Middle frontal gyrus (tissue), 1 donor: Measurements from ENCODE around the gene LCMT1.
A peak's percentile ranks its signal among the peaks of the same experiment; 100 is the strongest.
"Not testable (repeated sequence)": the region's sequence is repeated elsewhere in the genome, so short reads cannot be mapped to it uniquely, and the experiment has no call there.

ENCODE experiments used
- DNase-seq: peaks from one replicate; pipeline ENCODE4 v3.0.0-alpha.2; 2015; ENCODE audit warnings: low spot score; ENCODE audit errors: extremely low spot score

The LCMT1 gene

DNA sequence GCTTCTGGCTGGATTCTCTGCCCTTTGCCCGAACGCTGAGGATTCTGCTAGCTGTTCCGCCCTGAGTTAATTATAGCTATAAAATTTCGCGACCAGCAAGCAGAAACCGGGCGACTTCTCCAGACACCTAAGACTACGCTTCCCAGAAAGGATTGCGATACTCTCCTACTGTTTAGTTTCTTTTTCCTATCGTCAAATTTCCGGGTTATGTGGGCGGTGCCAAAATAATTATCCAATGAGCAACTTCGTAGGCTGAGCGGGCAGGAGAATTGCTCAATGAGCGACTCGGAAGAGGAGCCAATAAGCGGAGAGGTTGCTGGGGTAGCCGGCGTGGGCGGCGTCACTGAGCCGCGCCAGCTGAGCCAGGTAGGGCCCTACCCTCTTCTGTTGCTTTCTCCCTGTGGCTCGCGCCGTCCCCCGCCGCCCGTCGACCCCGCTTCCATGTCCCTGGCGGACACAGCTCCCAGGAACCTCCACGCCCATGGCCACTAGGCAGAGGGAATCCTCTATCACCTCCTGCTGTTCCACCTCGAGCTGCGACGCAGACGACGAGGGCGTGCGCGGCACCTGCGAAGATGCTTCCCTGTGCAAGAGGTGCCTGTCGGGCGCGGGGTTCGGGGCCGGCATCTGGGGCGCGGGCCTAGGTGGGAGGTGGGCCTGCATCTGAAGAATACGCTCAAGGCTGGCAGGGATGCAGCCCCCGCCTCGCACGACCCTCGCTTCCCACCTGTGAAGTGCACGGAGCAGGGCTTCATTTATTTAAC is at the start of gene LCMT1:
TSS of gene LCMT1 (plus strand) at position 340 of the 764 bp plus-strand sequence. CDS start at position 482, 142 bp downstream.
- peak; percentile 97 for DNase-seq

DNA sequence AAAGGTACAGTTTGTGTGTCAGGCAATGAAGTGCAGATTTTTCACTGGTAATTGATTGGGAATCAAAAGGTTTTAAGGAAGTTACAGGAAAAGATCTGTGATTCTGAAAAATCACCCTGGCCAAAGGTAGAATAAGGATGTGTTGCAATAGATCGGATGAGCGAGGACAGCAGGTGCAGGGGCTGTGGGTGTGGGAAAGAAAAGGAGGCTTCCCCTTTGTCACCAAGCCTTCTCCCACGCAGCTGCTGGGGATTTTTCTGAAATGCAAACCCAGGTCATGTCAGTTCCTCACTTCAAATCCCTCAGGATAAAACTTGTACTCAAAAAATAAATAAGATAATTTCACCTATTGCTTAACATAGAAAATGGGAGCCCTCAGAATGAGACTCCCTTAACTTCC is 48.4 kb upstream of the LCMT1 start:
- DNase-seq: no peak

DNA sequence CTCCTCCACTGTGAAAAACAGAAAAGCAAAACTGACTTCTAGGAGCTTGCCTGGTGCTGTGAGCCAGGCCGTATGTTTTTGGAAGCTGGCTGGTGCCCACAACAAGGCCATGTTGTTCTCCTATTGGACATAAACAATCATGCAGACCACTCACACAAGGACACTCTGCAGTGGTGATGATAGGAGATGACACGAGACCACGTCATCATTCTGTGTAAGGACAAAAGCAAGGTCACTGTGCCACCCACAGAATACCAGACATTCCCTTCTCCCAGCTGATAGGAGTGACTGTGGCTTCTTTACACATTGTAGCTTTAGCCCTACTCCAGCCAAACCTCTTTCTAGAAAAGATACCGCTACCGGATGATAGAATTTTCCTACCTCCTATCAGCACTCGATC is 47.7 kb upstream of the LCMT1 start:
- DNase-seq: no peak

DNA sequence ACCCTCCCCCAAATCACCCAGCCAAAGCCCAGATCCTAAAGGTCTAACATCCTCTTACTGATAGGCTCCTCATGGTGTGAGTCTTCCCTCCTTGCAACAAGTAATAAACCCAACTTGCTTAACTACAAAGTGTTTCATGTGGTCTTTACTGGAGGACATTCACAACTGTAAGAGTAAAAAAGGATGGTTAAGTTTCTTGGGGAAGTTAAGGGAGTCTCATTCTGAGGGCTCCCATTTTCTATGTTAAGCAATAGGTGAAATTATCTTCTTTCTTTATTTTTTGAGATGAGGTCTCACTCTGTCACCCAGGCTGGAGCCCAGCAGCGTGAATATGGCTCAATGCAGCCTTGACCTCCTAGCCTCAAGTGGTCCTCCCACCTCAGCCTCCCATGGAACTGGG is 47.3 kb upstream of the LCMT1 start:
- not testable (repeated sequence) for DNase-seq

DNA sequence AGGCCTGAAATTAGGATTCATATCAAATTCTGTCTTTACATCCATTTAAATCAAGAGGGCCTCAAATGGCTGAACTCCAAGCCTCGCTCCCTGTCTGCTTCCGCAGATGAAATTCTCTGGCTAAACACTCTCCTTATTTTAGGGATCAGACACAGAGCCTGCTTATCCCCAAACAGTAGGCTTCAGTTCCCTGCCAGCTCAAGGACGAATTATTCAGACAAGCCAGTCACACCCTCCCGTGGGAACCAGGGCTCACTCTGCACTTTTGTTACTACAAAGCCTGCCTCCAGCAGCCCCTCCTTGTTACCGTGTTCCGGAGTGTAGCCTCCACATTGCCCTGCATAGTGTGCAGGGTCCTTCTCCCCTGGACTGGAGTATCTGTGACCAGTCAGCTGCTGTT is 46.6 kb upstream of the LCMT1 start:
- no peak for DNase-seq

DNA sequence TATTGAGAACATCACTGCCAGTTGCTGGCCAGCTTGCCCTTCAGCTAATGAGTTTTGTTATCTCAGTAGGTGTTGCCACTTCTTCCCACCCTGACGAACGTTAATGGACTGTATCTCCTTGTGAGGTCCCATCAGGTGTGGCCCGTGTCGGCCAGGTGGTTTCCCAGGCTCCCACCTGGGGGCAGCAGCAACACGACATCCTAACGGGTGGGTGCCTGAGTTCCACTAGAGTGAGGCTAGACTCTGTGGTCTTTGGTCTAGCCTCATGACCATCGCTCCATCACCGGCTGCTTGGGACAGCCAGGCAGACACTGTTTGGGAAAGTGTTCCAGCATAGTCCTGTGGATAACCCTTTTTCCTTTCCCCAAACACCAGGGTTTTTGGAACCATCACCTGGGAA is 45.6 kb upstream of the LCMT1 start:
- no peak for DNase-seq

DNA sequence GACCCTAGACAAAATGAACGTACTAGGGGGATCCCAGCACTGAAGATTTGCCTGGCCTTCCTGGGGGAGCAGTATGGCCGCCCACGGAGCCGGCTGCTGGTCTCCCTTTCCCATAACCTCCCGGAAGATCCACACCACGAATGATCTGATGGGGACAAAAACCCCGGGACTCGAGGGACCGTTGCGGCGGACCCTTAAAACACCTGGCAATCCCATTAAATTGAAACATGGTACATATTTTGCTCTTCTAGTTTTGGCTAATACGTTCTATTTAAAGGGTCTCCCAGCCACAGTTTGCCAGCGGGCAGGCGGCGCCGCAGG is 45.2 kb upstream of the LCMT1 start:
- no peak for DNase-seq

DNA sequence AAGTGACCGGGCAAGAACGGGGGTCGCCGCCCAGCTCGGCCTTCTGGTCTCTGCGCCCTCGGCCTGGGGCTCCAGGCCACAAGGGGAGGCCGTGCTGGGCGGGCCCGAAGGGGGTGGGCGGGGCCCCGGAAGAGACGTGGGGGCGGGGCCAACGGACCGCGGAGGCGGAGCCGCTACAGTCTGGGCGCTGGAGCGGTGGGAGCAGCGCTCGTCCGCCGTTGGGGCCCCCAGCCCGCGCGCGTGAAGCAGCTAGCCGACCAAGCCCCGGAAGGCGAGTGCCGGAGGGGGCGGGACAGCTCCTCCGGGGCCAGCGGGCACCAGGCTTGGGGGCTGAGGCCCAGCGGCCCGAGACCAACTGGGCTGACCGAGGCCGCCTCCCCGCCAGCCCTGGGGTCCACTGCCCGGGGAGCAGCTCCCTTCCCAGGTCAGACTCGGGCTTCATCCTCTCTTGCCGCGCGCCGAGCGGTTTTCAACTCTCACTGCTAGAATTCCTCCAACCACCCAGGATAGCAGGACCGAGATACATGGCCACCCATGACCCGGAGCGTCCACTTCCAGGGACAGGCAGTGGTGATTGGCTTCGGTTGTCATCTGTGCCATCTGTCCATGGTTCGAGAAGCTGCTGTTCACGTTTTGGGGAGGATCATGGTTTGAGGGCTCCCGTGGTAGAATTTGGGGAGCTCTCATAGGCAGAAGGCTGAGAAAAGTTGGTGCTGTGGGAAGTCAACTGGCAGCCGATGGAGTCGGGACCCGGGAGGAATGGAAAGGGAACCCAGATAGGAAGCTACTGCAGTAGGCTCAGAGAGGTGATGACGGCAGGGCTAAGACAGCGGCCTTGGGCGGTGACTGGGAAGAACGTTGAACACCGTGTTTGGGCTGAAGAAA is 44.6 kb upstream of the LCMT1 start:
- peak; percentile 36 for DNase-seq

DNA sequence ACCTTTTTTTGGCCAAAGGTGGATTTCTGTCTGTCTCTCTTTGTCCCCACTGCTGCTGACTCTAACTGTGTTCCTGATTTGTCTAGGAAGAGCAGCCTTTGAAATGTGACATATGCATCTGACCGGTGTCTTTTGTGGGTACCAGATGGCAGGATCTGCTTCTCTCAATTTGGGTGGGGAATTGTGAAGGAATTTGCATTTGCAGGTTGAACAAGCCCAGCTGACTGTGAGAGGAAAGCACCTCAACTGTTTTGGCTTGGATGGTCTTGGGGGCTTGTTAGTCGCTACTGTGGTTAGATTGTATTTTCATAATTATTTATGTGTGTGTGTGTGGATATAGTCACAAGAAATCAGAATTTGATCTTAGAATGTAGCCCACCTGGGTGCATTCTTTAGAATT is 37.7 kb upstream of the LCMT1 start:
- no peak for DNase-seq

DNA sequence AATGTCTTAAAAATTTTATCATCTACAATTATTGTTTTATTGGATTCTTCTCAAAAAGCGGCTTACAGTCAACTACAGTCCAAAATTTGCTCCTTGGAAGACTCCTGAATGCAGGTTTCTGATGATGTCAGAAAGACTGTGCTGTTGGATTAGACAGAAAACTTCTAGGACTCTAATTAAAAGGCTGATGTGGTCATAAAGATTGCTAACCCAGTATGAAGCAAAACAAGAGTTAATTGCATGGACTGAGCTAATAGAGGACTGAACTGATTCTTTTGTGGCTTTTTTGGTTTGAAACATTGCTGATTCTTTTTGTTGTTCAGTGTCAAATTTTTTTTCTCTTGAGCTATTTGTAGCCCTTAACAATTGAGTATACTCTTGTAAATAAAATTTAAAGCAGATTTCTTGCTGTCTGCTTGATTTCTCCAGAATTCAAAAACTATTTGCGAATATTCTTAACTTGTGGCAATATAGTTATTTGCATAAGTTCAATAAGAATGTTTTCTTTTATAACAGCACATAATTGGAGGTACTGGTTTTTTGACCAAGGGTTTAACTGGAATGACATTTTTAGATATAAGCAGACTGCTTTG is 33.1 kb upstream of the LCMT1 start:
- DNase-seq: no peak

DNA sequence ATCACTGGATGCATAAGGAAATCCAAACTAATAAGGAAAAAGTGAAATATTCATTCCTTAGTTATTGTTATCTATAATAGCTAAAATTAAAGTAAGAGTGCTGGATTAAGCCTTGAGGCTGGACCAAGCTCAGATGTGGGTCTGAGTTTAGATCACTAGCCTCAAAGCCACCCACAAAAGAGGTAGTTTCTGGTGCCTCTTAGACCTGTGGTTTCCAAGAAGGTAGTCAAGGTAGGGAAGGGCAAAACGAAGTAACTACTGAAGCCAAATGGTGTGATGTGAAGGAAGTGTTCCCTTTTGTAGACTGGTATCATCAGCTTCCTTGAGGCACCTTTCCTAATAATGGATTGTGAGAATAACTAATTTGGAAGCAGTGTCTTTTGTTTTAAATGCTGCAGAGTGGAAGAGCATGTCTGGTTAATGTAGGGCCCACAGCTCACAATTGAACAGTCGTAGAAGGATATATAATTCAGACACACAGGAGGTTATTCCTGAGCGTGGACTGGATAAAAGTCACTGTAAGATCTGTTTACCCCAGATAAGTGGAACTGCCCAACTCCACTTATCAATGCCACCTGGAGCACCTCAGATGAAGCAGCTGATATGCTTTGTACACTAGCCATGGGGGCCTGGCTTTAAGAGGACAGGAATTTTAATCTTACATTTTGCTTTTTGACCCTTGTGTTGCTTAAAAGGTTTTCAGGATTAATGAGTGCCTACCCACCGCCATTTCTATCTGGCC is 31.7 kb upstream of the LCMT1 start:
- DNase-seq: no peak

DNA sequence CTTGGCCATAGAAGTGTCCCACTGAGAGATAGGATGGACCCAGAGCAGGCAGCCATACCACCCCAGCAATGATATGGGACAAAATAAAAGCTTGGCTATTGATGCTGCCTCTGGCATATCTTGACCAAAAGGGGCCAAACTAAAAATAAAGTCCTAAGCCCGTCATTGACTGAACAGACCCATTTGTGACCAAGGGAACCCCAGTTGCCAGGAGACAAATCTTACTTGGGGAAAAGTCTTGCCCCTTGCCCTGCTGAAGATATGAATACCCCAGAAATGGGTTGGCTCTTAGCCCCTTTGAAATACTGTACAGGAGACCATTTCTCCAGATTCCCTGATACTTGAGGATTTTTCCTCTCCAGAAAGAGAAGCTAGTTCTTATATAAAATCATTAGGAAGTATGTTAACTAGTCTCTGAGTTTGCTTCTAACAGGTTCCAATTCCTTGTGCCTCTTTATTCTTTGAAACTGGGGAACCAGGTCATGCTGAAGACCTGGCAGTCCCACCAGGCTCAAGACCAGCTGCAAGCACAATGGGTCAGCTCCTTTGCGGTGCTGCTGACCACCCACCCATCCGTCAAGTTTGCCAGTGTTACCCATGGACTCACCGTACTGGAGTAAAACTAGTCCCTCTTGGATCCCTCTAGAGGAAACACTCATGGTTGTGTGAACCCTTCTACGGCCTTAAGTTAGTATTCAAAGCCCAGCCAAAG is 31.0 kb upstream of the LCMT1 start:
- DNase-seq: no peak

DNA sequence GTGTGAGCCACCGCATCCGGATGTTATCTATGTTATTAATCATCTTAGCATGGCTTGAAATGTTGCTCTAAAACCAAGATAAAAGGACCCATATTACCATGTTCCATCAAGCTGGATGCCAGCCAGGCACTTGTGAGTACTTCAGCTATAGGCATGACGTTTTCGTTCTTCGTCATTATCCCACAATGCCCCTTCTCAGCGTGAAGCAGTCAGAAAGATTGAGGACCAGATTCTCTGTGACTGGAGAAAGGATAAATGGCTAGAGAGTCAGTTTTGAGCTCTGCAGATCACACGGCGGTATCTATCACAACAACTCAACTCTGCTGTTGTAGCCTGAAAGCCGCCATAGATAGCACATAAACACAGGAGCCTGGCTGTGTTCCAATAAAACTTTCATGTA is 29.8 kb upstream of the LCMT1 start:
- DNase-seq: no peak

DNA sequence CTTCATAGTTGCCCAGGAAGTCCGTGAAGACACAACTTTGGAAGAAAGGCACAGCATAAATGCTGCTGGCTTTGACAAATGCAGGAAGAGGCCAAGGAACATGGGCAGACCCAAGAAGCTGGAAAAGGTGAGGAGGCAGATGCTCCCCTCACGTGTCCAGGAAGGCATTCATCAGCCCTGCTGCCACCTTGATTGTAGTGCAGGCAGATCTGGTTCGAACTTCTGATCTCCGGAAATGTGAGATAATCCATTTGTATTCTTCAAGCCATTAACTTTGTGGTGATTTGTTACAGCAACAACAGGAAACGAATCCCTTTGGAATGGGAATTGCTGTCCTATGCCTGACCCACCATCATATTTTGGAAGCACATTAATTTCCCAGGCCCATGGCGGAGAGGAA is 28.5 kb upstream of the LCMT1 start:
- DNase-seq: no peak

DNA sequence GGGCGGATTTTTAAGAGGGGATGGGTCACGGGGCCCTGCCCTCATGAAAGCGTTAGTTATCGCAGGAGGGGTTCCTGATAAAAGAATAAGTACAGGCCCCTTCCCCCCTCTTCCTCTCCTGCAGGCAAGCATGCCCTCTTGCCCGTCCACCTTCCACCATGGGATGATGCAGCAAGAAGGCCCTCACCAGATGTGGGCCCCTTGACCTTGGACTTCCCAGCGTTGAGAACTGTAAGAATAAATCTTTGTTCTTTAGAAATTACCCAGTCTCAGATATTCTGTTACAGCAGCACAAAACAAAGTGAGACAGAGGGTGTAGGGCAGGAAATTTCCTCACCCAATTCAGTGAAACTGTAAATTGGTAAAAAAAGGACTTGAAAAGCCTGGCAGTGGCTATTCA is 27.8 kb upstream of the LCMT1 start:
- DNase-seq: no peak

DNA sequence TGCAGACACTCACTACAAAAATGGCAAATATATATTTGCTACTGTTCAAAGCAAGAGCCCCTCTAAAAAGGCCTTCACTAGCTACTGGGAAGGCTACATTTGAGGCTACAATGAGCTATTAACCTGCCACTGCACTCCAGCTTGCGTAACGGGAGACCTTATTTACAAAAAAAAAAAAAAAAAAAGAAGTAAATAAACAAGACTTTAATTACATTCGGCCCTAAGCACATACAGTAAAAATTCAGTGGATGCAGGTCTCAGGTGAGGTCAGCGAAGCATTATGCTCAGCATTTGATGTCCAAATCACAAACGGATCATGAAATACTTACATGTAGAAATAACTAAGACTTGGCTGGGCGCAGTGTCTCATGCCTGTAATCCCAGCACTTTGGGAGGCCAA is 26.7 kb upstream of the LCMT1 start:
- DNase-seq: no peak

DNA sequence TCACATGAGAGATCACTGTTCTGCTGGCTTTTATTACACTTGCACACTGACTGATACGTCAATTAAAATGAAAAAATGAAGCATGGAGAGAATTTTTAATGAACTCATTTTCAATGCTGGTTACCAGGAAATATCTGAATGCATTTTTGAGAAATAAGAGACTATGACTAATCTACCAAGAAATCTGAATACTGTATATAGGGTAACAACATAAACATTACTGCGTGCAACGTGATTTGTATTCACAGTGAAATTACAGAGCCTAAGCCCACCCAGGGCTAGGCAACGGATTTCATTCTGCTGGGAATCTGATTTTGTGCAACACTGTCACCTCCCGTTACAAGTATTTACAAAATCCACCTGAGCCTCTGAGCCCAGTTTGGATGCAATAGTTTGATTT is 23.8 kb upstream of the LCMT1 start:
- no peak for DNase-seq

DNA sequence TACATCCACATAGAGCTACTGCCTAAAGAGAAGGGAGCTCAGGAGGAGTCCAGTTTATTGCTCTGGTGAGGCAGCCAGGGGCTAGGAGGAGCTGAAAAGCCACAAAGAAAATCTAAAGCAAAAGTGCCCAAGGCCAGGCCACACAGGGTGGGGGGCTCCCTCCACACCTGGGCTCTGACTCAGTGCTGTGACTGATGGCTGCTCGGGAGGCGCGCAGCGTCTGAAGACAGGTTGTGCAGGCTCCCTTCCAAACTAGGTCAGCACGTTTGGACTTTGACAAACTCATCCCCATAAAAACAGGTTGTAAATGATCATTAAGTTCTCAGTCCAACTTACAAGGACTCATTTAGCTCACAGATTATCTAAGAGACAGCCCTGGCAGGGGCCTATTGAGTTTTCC is 22.2 kb upstream of the LCMT1 start:
- DNase-seq: no peak

DNA sequence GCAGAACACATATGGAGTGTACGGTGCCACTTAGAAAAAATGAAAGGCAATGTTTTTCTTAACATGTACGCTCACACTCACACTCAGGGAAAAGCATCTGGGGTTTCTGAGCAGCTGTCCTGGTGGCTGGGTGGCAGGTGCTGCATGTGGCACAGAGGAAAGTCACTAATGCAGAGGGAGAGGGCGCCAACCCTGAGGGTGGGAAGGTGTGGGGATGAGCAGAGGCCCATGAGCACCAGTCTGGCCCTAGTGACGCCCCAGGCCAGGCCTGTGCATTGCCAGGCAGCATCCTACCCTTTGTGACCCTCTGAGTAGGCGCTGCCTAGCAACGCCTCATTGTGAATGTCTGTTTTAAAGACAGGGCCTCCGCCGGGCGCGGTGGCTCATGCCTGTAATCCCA is 19.1 kb upstream of the LCMT1 start:
- DNase-seq: no peak

DNA sequence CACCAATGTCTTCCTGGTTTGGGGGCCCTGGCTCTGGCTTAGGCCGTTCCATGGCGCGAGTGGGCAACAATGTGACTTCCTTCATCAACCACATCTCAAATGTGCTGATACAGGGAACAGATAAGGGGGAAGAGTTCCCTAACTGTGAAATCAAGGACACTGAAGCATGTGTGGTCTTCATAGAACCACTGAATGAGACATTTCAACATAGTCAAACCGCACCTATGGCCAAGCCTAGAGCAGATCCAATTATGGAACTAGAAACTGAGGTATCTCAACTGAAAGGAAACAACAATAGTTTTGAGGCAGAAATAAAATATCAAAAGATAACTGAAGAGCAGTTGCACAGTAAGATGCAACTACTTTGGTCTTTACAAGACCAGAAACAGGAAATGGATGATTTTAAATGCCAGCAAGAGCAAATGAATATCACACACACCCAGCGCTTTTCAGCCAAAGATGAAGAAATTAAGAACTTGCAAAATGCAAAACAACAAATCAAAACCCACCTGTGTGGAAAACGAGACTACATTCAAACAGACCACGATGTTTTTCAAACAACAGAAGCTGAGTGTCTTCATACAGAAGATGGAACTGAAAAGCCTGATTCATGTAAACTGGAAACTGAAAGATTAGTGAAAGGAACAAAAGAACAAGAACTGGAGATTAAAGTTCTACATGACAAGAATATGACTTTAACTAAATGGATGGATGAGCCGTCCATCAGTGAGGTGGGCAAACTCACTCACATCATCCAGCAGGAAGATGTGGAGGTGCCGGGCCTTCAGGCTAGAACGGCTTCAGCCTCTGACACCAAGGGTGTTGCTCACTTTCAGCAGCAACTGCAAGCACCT is 18.1 kb upstream of the LCMT1 start:
- DNase-seq: no peak
